ENCODE data around the gene FAM3A.

FAM3A gene

GRCh38 chrX:154535892-154536291 is 19.9 kb upstream of the FAM3A start:
- no peak for DNase-seq (ENCODE audit: extremely low read depth in 1 of 2, low read depth in 1 of 2)

- peak; percentile 76 to 78 for DNase-seq (ENCODE audit: extremely low read depth in 1 of 2, low read depth in 1 of 2)
Observed at GRCh38 chrX:154534526-154535322, 18.7 kb upstream of the FAM3A start.

- no peak for DNase-seq (ENCODE audit: extremely low read depth in 1 of 2, low read depth in 1 of 2)
Observed at GRCh38 chrX:154532690-154533089, 16.7 kb upstream of the FAM3A start.

- DNase-seq (ENCODE audit: extremely low read depth in 1 of 2, low read depth in 1 of 2), result no peak
Observed at GRCh38 chrX:154531626-154532025, 15.6 kb upstream of the FAM3A start.

GRCh38 chrX:154530286-154530685 is 14.3 kb upstream of the FAM3A start:
- no peak for DNase-seq (ENCODE audit: extremely low read depth in 1 of 2, low read depth in 1 of 2)

GRCh38 chrX:154529206-154529612 is 13.2 kb upstream of the FAM3A start:
- DNase-seq (ENCODE audit: extremely low read depth in 1 of 2, low read depth in 1 of 2), result no peak

- DNase-seq (ENCODE audit: extremely low read depth in 1 of 2, low read depth in 1 of 2), result peak in 1 of 2 donors; percentile 24
Observed at GRCh38 chrX:154526901-154527675, 11.1 kb upstream of the FAM3A start.

- DNase-seq (ENCODE audit: extremely low read depth in 1 of 2, low read depth in 1 of 2), result no peak
Observed at GRCh38 chrX:154525606-154526490, 9.8 kb upstream of the FAM3A start.

GRCh38 chrX:154519389-154519788 is 3.4 kb upstream of the FAM3A start:
- DNase-seq (ENCODE audit: extremely low read depth in 1 of 2, low read depth in 1 of 2), result no peak

GRCh38 chrX:154517101-154517781 is 1.2 kb upstream of the FAM3A start:
- no peak for DNase-seq (ENCODE audit: extremely low read depth in 1 of 2, low read depth in 1 of 2)

GRCh38 chrX:154516656-154517100 is 646 bp upstream of the FAM3A start:
- DNase-seq (ENCODE audit: extremely low read depth in 1 of 2, low read depth in 1 of 2), result no peak

- no peak for DNase-seq (ENCODE audit: extremely low read depth in 1 of 2, low read depth in 1 of 2)
Observed at GRCh38 chrX:154515090-154515965, 704 bp downstream of the FAM3A start.

GRCh38 chrX:154513716-154514115 is 2.3 kb downstream of the FAM3A start:
- DNase-seq (ENCODE audit: extremely low read depth in 1 of 2, low read depth in 1 of 2), result no peak

- no peak for DNase-seq (ENCODE audit: extremely low read depth in 1 of 2, low read depth in 1 of 2)
Observed at GRCh38 chrX:154512879-154513553, 3.0 kb downstream of the FAM3A start.

- no peak for DNase-seq (ENCODE audit: extremely low read depth in 1 of 2, low read depth in 1 of 2)
Observed at GRCh38 chrX:154511761-154512160, 4.3 kb downstream of the FAM3A start.

GRCh38 chrX:154509455-154509854 is 6.6 kb downstream of the FAM3A start:
- DNase-seq (ENCODE audit: extremely low read depth in 1 of 2, low read depth in 1 of 2), result no peak

GRCh38 chrX:154508384-154508745 is 7.7 kb downstream of the FAM3A start:
- no peak for DNase-seq (ENCODE audit: extremely low read depth in 1 of 2, low read depth in 1 of 2)

GRCh38 chrX:154507673-154508383 is 8.2 kb downstream of the FAM3A start:
- no peak for DNase-seq (ENCODE audit: extremely low read depth in 1 of 2, low read depth in 1 of 2)
